Stomach (tissue), 4 donors: ENCODE results near the gene NSD1.

Experiments
- POLR2A ChIP-seq, 4 donors: fragments of 450-650 bp; IDR thresholded peaks; one replicate each; pipeline ENCODE4 v1.6.1; 2016; ENCODE audit warnings: antibody characterized with exemption in 4 of 4, control low read depth in 2 of 4, mild to moderate bottlenecking in 1 of 4, moderate library complexity in 1 of 4
- POLR2AphosphoS5 ChIP-seq, 3 donors: sonication (generic); formaldehyde crosslinking; IDR thresholded peaks; one replicate each; pipeline ENCODE4 v1.6.1; 2016; ENCODE audit warnings: antibody characterized with exemption in 3 of 3
- TF ChIP-seq, protein P1 (sequence below), 7 experiments: fragments of 450-650 bp in 4 of 7; fragments of 200-600 bp in 3 of 7; sonication (generic) in 3 of 7; IDR thresholded peaks; one replicate each; pipeline ENCODE4 v1.5.1; 2016 to 2019; ENCODE audit warnings: antibody characterized with exemption in 7 of 7, control low read depth in 2 of 7, mild to moderate bottlenecking in 1 of 7

DNA sequence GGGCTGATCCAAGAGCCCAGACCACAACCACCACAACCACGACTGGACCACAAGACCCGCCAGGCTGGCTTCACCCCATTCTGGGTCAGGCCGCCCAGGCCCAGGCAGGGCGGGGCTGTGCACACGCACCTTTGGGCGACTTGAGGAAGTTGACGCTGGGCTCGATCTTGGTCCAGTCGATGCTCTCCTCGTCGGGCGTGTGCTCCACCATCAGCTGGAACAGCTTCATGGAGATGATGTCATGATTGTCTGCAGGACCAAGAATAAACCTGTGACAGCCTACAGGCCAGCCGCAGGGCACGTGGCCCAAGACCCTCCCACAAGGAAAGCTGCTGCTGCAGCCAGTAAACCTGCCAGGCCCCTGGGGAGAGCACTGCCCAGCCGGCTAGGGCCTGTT, 200.6 kb downstream of the NSD1 start:
- TF ChIP-seq POLR2A (IDR thresholded peaks at IDR 0.05) (no peak), POLR2AphosphoS5 (IDR thresholded peaks at IDR 0.05) (no peak)
- TF ChIP-seq, protein P1, sequence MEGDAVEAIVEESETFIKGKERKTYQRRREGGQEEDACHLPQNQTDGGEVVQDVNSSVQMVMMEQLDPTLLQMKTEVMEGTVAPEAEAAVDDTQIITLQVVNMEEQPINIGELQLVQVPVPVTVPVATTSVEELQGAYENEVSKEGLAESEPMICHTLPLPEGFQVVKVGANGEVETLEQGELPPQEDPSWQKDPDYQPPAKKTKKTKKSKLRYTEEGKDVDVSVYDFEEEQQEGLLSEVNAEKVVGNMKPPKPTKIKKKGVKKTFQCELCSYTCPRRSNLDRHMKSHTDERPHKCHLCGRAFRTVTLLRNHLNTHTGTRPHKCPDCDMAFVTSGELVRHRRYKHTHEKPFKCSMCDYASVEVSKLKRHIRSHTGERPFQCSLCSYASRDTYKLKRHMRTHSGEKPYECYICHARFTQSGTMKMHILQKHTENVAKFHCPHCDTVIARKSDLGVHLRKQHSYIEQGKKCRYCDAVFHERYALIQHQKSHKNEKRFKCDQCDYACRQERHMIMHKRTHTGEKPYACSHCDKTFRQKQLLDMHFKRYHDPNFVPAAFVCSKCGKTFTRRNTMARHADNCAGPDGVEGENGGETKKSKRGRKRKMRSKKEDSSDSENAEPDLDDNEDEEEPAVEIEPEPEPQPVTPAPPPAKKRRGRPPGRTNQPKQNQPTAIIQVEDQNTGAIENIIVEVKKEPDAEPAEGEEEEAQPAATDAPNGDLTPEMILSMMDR (IDR thresholded peaks at IDR 0.05) = no peak
